ENCODE results near the gene KCNJ8.

Gene KCNJ8

GRCh38 chr12:21745258-21745657, 29.2 kb downstream of the KCNJ8 start (continued):
- TF ChIP-seq CSRNP3 (CRISPR knock-in tag; IDR thresholded peaks at IDR 0.05): no peak
- no peak for TF ChIP-seq PATZ1 (CRISPR knock-in tag; IDR thresholded peaks at IDR 0.05; ENCODE audit: borderline replicate concordance)
- no peak for TF ChIP-seq ARNTL (CRISPR knock-in tag; IDR thresholded peaks at IDR 0.05; ENCODE audit: borderline replicate concordance, low read depth)

- TF ChIP-seq, protein P1, sequence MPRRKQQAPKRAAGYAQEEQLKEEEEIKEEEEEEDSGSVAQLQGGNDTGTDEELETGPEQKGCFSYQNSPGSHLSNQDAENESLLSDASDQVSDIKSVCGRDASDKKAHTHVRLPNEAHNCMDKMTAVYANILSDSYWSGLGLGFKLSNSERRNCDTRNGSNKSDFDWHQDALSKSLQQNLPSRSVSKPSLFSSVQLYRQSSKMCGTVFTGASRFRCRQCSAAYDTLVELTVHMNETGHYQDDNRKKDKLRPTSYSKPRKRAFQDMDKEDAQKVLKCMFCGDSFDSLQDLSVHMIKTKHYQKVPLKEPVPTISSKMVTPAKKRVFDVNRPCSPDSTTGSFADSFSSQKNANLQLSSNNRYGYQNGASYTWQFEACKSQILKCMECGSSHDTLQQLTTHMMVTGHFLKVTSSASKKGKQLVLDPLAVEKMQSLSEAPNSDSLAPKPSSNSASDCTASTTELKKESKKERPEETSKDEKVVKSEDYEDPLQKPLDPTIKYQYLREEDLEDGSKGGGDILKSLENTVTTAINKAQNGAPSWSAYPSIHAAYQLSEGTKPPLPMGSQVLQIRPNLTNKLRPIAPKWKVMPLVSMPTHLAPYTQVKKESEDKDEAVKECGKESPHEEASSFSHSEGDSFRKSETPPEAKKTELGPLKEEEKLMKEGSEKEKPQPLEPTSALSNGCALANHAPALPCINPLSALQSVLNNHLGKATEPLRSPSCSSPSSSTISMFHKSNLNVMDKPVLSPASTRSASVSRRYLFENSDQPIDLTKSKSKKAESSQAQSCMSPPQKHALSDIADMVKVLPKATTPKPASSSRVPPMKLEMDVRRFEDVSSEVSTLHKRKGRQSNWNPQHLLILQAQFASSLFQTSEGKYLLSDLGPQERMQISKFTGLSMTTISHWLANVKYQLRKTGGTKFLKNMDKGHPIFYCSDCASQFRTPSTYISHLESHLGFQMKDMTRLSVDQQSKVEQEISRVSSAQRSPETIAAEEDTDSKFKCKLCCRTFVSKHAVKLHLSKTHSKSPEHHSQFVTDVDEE (CRISPR knock-in tag; IDR thresholded peaks at IDR 0.05): no peak
- no peak for TF ChIP-seq ZNF70 (CRISPR knock-in tag; IDR thresholded peaks at IDR 0.05)
- TF ChIP-seq SNAI2 (CRISPR knock-in tag; IDR thresholded peaks at IDR 0.05): no peak
- TF ChIP-seq ZFP3 (CRISPR knock-in tag; IDR thresholded peaks at IDR 0.05): no peak
- TF ChIP-seq ZNF565 (CRISPR knock-in tag; conservative IDR thresholded peaks at IDR 0.05; ENCODE audit: low read depth): no peak
- no peak for TF ChIP-seq RARB (CRISPR knock-in tag; IDR thresholded peaks at IDR 0.05)
- ATAC-seq: no peak
These were observed 43.4 kb downstream of the KCNJ8 start for GRCh38 chr12:21731144-21731543.

- no peak for ATAC-seq
- TF ChIP-seq ZFP3 (CRISPR knock-in tag; IDR thresholded peaks at IDR 0.05) (no peak), ZNF565 (CRISPR knock-in tag; conservative IDR thresholded peaks at IDR 0.05; ENCODE audit: low read depth) (no peak), ESRRG (CRISPR knock-in tag; IDR thresholded peaks at IDR 0.05) (no peak), ZNF70 (CRISPR knock-in tag; IDR thresholded peaks at IDR 0.05) (no peak), ARNTL (CRISPR knock-in tag; IDR thresholded peaks at IDR 0.05; ENCODE audit: borderline replicate concordance, low read depth) (no peak), CSDC2 (CRISPR knock-in tag; IDR thresholded peaks at IDR 0.05) (no peak)
- TF ChIP-seq, protein P1 (CRISPR knock-in tag; IDR thresholded peaks at IDR 0.05): no peak
These were observed 48.8 kb downstream of the KCNJ8 start for GRCh38 chr12:21725731-21726130.

DNA sequence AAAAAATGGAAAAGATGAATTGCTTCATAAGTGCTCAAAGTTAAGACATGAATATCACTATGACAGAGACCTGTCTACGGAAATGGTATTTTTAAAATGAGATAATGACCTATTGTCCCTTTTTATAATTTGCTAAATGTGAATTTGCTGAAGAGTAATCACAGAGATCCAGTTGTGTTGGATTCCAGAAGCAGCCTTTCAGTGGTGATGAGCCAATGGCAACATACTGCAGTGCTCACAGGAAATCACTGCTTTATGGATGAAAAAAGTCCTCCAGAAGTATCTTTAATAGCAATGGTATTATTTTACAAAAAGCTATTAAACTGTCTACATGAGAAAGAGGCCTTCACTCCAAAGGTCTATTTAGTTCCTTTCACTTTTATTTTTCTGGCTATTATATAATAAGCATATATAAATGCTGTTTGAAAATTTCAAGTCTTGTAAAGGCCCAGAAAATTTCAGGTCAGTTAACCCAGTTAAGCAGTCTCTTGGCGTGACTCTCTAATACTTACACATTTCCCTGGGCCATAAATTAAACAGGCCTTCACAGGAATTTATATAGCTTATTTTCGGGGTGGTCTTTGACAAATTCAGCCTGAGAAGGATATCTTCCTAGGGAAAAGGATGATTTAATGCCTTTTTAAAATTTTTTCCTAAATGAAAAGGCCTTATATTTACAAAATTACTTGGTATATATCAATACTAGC, 55.4 kb downstream of the KCNJ8 start:
- ATAC-seq: no peak
- no peak for TF ChIP-seq CSDC2 (CRISPR knock-in tag; IDR thresholded peaks at IDR 0.05)
- no peak for TF ChIP-seq BACH2 (CRISPR knock-in tag; IDR thresholded peaks at IDR 0.05; ENCODE audit: borderline replicate concordance)
- no peak for TF ChIP-seq TOX (CRISPR knock-in tag; IDR thresholded peaks at IDR 0.05; ENCODE audit: borderline replicate concordance)
- TF ChIP-seq CSRNP3 (CRISPR knock-in tag; IDR thresholded peaks at IDR 0.05): no peak

- no peak for ATAC-seq
- TF ChIP-seq PPARA (CRISPR knock-in tag; IDR thresholded peaks at IDR 0.05; ENCODE audit: borderline replicate concordance) (no peak), ARNTL (CRISPR knock-in tag; IDR thresholded peaks at IDR 0.05; ENCODE audit: borderline replicate concordance, low read depth) (no peak), CSRNP3 (CRISPR knock-in tag; IDR thresholded peaks at IDR 0.05) (no peak), ZNF70 (CRISPR knock-in tag; IDR thresholded peaks at IDR 0.05) (no peak)
These were observed 56.1 kb downstream of the KCNJ8 start for GRCh38 chr12:21718403-21718802.

Measured in SK-N-SH treated with all-trans-retinoic acid at 6 μM for 48 hours (cell line).